Measurements from ENCODE around the gene CD22.

Gene CD22

GRCh38 chr19:35301961-35302360 is 27.0 kb upstream of the CD22 start:
- FAIRE-seq (no peak), DNase-seq (ENCODE audit: insufficient read length, low spot score) (no peak)
- no peak for TF ChIP-seq POLR2A (IDR thresholded peaks at IDR 0.05; ENCODE audit: low read depth, low read length)

- FAIRE-seq: no peak
- TF ChIP-seq POLR2A (IDR thresholded peaks at IDR 0.05; ENCODE audit: low read depth, low read length): no peak
Observed at GRCh38 chr19:35302446-35302845, 26.5 kb upstream of the CD22 start.

GRCh38 chr19:35303357-35303915 is 25.6 kb upstream of the CD22 start:
- no peak for FAIRE-seq
- DNase-seq (ENCODE audit: insufficient read length, low spot score): no peak
- TF ChIP-seq POLR2A (IDR thresholded peaks at IDR 0.05; ENCODE audit: low read depth, low read length): no peak

More at GRCh38 chr19:35302446-35302845, 26.5 kb upstream of the CD22 start:
- no peak for DNase-seq (ENCODE audit: insufficient read length, low spot score)

GRCh38 chr19:35304036-35304435 is 25.0 kb upstream of the CD22 start:
- DNase-seq (ENCODE audit: insufficient read length, low spot score) (no peak), FAIRE-seq (no peak)
- TF ChIP-seq POLR2A (IDR thresholded peaks at IDR 0.05; ENCODE audit: low read depth, low read length): no peak

- TF ChIP-seq POLR2A (IDR thresholded peaks at IDR 0.05; ENCODE audit: low read depth, low read length): no peak
- no peak for FAIRE-seq
- no peak for DNase-seq (ENCODE audit: insufficient read length, low spot score)
Observed at GRCh38 chr19:35305181-35305580, 23.8 kb upstream of the CD22 start.

DNA sequence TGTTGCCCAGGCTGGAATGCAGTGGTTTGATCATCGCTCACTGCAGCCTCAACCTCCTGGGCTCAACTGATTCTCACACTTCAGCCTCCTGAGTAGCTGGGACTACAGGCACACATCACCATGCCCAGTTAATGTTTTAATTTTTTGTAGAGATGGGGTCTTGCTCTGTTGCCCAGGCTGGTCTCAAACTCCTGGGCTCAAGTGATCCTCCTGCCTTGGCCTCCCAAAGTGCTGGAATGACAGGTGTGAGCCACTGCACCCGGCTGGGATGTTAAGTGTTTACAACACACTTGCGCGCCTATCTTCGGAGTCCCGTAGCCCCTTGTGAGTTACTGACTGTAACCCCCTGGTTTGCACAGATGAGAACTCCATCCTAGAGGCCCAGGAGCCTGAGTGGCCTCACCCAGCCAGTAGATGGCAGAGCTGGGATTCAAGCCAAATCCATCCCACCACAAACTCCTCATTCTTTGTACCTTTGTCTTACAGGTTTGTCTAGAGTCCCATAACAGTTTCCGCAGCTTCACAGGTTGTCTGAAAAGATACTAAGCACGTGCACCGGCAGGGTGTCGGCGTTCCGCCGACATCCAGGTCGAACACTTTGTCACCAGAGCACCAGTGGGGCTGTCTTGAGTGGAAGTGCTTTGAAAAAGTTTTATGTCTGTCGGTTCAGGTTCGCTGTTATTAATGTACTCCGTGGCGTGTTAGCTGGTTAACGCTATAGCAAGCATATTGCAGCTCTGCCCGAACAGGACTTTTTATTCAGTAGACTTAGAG is 22.3 kb upstream of the CD22 start:
- DNase-seq (ENCODE audit: insufficient read length, low spot score) (no peak), FAIRE-seq (no peak)
- no peak for TF ChIP-seq POLR2A (IDR thresholded peaks at IDR 0.05; ENCODE audit: low read depth, low read length)

GRCh38 chr19:35307931-35308330 is 21.1 kb upstream of the CD22 start:
- FAIRE-seq: no peak
- no peak for DNase-seq (ENCODE audit: insufficient read length, low spot score)
- no peak for TF ChIP-seq POLR2A (IDR thresholded peaks at IDR 0.05; ENCODE audit: low read depth, low read length)

GRCh38 chr19:35308910-35309309 is 20.1 kb upstream of the CD22 start:
- no peak for DNase-seq (ENCODE audit: insufficient read length, low spot score)
- TF ChIP-seq POLR2A (IDR thresholded peaks at IDR 0.05; ENCODE audit: low read depth, low read length): no peak
- no peak for FAIRE-seq

DNA sequence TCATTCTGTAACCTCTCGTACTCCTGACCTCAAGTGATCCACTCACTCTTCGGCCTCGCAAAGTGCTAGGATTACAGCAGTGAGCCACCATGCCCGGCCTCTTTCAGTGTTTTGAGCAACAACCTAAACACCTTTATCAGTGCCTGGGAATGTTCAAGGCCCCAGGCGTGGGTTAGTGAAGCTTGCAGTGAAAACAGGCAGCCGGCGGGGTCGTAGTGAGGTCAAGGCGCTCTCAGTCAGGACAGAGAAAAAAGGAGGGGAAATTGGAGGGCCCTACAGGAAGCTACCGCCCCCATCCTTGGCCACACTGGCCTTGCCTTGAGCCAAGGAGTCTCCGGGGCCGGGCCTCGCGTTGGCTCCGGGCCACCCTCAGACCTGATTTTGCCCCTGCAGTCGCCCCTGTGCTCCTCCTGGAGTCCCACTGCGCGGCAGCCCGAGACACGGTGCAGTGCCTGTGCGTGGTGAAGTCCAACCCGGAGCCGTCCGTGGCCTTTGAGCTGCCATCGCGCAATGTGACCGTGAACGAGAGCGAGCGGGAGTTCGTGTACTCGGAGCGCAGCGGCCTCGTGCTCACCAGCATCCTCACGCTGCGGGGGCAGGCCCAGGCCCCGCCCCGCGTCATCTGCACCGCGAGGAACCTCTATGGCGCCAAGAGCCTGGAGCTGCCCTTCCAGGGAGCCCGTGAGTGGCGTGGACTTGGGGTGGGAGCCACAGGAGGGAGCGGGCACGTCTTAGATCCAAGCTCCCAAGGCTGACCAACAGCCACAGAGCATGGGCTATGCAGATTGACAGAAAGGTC is 19.3 kb upstream of the CD22 start:
- DNase-seq (ENCODE audit: insufficient read length, low spot score): no peak
- FAIRE-seq: no peak
- TF ChIP-seq POLR2A (IDR thresholded peaks at IDR 0.05; ENCODE audit: low read depth, low read length): no peak

DNA sequence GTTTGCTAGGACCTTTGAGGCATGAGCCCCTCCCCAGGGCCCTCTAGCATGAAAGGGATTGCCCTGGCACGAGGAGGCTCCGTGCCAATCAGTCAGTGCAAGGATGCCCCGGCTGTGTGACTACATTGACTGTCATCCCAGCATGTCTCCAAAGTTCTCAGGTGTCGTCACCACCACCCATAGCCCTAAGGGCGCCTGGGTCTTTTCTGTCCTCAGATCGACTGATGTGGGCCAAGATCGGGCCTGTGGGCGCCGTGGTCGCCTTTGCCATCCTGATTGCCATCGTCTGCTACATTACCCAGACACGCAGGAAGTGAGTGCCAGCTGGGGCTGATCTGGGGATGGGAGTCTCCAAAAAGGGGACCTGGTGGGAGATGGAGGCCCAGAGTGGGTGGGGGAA is 18.7 kb upstream of the CD22 start:
- DNase-seq (ENCODE audit: insufficient read length, low spot score) (no peak), FAIRE-seq (no peak)
- TF ChIP-seq POLR2A (IDR thresholded peaks at IDR 0.05; ENCODE audit: low read depth, low read length): no peak

GRCh38 chr19:35310811-35311465 is 18.0 kb upstream of the CD22 start:
- no peak for TF ChIP-seq POLR2A (IDR thresholded peaks at IDR 0.05; ENCODE audit: low read depth, low read length)
- DNase-seq (ENCODE audit: insufficient read length, low spot score): no peak
- no peak for FAIRE-seq

GRCh38 chr19:35311901-35312665 is 16.9 kb upstream of the CD22 start:
- DNase-seq (ENCODE audit: insufficient read length, low spot score) (no peak), FAIRE-seq (no peak)
- no peak for TF ChIP-seq POLR2A (IDR thresholded peaks at IDR 0.05; ENCODE audit: low read depth, low read length)

- FAIRE-seq (no peak), DNase-seq (ENCODE audit: insufficient read length, low spot score) (no peak)
- TF ChIP-seq POLR2A (IDR thresholded peaks at IDR 0.05; ENCODE audit: low read depth, low read length): no peak
Observed at GRCh38 chr19:35313587-35313986, 15.4 kb upstream of the CD22 start.

Data from H54 (cell line).